ENCODE results near the gene KCTD1.
"Not testable (repeated sequence)": the region's sequence is repeated elsewhere in the genome, so short reads cannot be mapped to it uniquely, and the experiment has no call there.

The KCTD1 gene

GRCh38 chr18:26455639-26456038, 92.7 kb downstream of the KCTD1 start:
- no peak for DNase-seq

DNA sequence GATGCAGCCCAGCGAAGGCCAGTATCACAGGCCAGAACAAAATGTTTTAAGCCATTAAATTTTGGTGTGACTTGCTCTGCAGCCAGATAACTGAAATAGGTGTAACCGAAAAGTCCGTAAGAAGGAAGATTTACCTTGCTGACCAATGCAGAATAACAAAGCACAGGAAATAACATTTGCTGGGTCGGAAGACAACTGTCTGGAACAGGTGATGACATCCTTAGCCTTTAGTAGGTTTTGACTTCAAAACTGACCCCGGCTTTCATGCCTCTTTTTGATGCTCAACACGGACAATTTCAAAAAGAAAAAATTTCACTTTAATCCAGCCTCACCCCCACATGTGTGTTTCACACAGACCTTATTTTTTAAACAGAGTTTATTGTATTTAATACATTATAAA, 93.7 kb downstream of the KCTD1 start:
- no peak for DNase-seq

DNA sequence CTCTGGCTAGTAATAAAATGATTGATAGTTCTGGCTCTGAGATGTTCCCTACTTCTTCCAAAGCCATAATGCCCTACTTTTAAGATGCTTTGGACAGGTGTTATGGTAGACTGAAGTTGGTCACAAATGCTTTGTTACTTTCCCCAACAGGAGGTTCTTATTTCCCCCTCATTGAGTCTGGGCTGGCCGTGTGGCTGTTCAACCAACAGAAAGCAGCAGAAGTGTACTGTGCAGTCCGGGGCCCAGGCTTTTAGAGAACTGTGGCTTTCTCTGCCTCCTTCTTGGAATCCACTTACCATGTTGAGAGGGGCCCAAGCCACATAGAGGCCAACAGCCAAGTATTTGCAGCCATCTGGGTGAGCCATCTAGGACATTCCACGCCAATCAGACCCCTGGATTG, 94.2 kb downstream of the KCTD1 start:
- no peak for DNase-seq

- no peak for DNase-seq
These were observed 94.9 kb downstream of the KCTD1 start for GRCh38 chr18:26453386-26453901.

GRCh38 chr18:26450989-26451682, 97.2 kb downstream of the KCTD1 start:
- DNase-seq, result no peak

DNA sequence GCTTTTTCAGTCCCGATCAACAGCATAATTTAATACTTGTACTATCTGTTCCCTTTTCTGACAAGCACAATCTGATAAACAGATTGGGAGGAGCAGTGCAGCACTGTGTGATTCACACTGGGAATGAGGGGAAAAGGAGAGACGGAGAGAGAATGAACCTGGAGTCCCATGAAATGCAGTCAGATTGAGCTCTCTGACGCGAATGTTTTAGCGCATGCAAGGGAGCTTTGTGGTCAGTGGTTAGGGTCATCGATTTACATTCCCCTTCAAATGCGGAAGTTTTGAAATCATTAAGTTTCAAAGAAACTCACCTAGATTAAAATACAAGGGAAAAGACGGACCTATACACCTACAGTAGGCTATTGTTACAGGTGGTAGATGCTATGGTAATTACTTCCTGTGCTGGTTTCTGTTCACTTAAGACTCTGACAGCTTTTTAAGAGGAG, 99.6 kb downstream of the KCTD1 start:
- no peak for DNase-seq

DNA sequence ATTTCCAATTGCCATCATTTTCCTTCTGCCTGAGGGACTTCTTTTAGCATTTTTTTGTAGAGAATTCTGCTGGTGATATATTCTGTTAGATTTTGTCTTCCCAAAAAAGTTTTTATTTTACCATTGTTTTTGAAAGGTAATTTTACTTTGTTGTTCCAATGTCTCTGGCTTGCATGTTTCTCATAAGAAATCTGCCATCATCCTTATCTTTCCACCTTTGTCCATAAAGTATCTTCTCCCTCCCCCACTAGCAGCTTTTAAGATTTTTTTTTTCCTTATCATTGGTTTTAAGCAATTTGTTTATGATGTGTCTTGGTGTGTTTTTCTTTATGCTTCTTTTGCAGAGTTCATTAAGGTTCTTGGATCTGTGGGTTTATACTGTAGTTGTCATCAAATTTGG, 104.5 kb downstream of the KCTD1 start:
- DNase-seq, result no peak

- no peak for DNase-seq
These were observed 106.2 kb downstream of the KCTD1 start for GRCh38 chr18:26442126-26442525.

- DNase-seq, result no peak
These were observed 107.7 kb downstream of the KCTD1 start for GRCh38 chr18:26440644-26441043.

DNA sequence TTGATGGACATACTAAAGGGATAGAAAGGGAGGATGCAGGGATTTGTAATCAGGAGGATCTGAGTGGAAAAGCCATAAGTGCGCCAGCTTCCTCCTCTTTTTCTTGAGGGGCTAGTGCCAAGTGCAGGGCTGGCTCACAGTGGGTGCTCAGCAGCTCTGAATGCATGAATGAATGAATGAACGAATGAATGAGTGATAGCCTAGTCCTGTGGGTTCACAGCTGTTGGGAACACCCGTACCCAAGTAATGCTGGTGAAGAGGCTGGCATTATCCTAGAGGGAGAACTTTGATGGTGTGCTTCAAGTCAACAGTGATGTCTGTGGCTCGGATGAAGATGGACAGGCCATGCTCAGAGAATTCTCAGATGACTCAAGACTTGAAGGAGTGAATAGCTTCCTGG, 108.8 kb downstream of the KCTD1 start:
- DNase-seq, result no peak

- DNase-seq, result no peak
These were observed 109.4 kb downstream of the KCTD1 start for GRCh38 chr18:26438980-26439379.

- DNase-seq, result not testable (repeated sequence)
These were observed 110.7 kb downstream of the KCTD1 start for GRCh38 chr18:26437634-26438033.

- DNase-seq, result no peak
These were observed 111.9 kb downstream of the KCTD1 start for GRCh38 chr18:26436176-26437051.

GRCh38 chr18:26435415-26436095, 112.8 kb downstream of the KCTD1 start:
- DNase-seq, result no peak

DNA sequence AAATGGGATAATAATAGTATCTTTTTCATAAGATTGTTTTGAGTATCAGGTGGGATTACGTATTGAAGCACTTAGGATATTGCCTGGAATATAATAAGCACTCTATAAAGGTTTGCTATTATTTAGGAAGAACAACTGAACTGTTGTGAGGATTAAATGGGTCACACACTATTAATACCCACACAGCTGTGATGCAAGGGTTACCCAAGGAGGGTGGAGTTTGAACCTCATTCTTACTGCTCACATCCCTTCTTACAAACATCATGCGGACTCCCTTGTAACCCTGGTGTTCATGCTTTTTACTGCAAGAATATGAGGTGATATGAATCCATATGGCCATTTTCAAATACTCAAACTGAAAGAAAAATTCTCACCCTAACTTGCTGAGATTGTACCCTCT, 113.5 kb downstream of the KCTD1 start:
- DNase-seq, result no peak

DNA sequence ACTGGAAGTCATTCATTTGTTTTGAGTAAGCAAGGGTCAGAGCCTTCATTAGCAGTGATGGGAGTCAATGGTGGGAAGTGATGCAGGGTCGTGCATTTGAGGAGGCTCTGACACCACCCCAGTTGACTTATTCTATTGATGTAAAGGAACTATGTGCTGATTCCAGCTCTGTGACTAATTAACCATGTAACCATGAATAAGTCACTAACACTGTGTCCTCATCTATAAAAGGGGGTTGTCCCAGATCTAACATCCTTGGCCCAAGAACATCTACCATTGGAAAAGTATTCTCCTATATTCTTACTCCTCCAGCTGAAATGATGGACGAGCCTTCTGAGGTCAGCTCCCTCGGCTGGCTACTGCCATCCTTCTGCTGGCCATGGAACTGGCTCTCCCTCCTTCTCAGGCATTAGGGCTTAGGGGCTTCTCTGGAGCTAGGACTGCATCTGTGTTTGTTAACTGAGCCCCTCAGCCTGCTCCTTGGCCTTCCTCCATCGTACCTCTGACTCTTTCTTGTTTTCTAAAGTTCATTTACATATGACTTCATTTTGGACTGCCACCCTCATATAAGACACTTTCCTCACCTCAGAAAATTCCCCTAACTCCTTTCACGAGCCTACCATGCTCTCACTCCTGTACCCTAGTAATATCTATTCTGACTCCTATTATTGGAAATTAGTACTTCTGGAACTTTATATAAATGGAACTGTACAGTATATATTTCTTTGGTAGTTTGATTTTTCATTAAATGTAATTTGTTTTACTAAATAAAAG, 115.5 kb downstream of the KCTD1 start:
- no peak for DNase-seq

- no peak for DNase-seq
These were observed 118.7 kb downstream of the KCTD1 start for GRCh38 chr18:26429535-26430226.

- no peak for DNase-seq
These were observed 123.2 kb downstream of the KCTD1 start for GRCh38 chr18:26425148-26425531.

DNA sequence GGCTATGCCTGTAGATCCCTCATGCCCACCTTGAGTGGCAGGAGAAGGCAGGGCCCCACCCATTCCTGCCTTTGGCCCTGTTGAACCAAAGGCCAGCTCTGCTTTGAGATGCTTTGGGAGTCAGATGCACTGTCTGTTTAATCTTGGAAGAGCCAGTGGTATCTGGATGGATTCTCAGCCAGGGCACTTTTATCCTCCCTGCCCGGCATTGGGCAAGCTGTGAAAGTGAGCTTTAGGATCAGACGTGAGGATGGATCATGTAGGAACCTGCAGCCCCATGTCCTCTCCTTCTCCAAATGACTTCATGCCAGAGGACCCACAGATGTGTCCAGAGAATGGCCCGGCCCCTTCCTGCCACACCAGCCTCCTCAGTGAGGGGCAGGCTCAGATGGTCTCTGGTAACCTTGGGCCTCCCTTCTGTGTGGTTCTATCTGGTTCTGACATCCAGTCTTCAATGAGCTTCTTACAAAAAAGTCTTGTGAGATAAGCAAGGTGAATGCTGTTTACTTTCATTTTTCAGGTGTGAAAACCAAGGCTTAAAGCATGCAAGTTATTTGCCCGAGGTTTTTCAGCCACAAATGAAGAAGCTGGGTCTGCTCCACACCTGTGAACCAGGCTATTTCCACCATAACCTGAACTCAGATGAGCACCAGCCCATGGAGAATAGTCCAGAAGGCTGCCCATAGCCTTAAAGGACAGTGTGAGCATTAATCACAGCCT, 123.8 kb downstream of the KCTD1 start:
- DNase-seq, result no peak

GRCh38 chr18:26422472-26423162, 125.7 kb downstream of the KCTD1 start:
- no peak for DNase-seq

DNA sequence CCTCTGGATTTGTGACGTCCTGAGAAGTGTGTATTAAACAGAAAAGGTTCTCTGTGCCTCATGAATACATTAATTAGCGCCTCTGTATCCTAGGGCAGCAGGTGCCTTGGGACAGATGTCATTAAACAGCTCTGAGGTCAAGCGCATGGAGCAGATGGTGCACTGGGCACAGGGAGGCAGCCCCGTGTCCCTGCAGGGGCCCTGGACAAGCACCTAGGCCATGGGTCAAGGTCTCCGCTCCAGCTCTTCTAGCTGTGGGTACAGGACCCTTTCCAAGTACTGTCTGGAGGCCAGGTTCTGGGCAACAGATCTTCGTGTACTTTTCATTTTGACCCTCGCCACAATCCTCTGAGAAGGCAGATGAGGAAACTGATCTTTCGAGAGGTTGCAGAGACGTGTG, 126.4 kb downstream of the KCTD1 start:
- no peak for DNase-seq
